ENCODE results near the gene TRMT2A. TPM values are rescaled to one million over a fixed set of nuclear protein-coding genes. Genes with fewer than 3 reads are reported as not detected.
A peak's percentile ranks its signal among the peaks of the same experiment; 100 is the strongest.

TRMT2A gene
- total RNA-seq, 1 donor from 2014 or later = 70.4 TPM

- Histone ChIP-seq H3K27ac (no peak overlapping the region), H3K27me3 (ENCODE audit: low read depth) (no peaks in the 10 kb centered on the region), H3K4me3 (no peak overlapping the region), H3K9me3 (no peaks in the 10 kb centered on the region), H3K4me1 (no peaks in the 10 kb centered on the region), H3K36me3 (peaks cover 51% of the 10 kb centered on the region)
- TF ChIP-seq CTCF (IDR thresholded peaks at IDR 0.05) = no peak
- intact Hi-C loops (cut with DNase I) = no loop called here
- ATAC-seq = no peak
- no peak for DNase-seq
Measured at GRCh38 chr22:20064545-20065262, 52.3 kb downstream of the TRMT2A start.

- no peaks in the 10 kb centered on the region for H3K4me1 ChIP-seq
- no peak overlapping the region for H3K27ac ChIP-seq
- peak in 1 of 2 donors; percentile 9 for ATAC-seq
- intact Hi-C loops (cut with DNase I) = no loop called here
- H3K4me3 ChIP-seq = no peak overlapping the region
- H3K36me3 ChIP-seq = peaks cover 56% of the 10 kb centered on the region
- DNase-seq = no peak
- no peaks in the 10 kb centered on the region for H3K9me3 ChIP-seq
- H3K27me3 ChIP-seq (ENCODE audit: low read depth) = no peaks in the 10 kb centered on the region
- TF ChIP-seq CTCF (IDR thresholded peaks at IDR 0.05) = no peak
Measured at GRCh38 chr22:20064140-20064480, 52.9 kb downstream of the TRMT2A start.

GRCh38 chr22:20063271-20064139 is 53.5 kb downstream of the TRMT2A start:
- Histone ChIP-seq H3K27ac (no peak overlapping the region), H3K4me1 (no peaks in the 10 kb centered on the region), H3K27me3 (ENCODE audit: low read depth) (no peaks in the 10 kb centered on the region), H3K4me3 (no peak overlapping the region), H3K9me3 (no peaks in the 10 kb centered on the region), H3K36me3 (peaks cover 62% of the 10 kb centered on the region)
- no peak for TF ChIP-seq CTCF (IDR thresholded peaks at IDR 0.05)
- DNase-seq (no peak), ATAC-seq (no peak)
- intact Hi-C loops (cut with DNase I) = no loop called here

GRCh38 chr22:20062766-20063083 is 54.3 kb downstream of the TRMT2A start:
- Histone ChIP-seq H3K27me3 (ENCODE audit: low read depth) (no peaks in the 10 kb centered on the region), H3K36me3 (peaks cover 69% of the 10 kb centered on the region), H3K4me1 (no peaks in the 10 kb centered on the region), H3K9me3 (no peaks in the 10 kb centered on the region), H3K27ac (no peak overlapping the region), H3K4me3 (no peak overlapping the region)
- no peak for ATAC-seq
- DNase-seq = no peak
- TF ChIP-seq CTCF (IDR thresholded peaks at IDR 0.05) = no peak
- intact Hi-C loops (cut with DNase I) = no loop called here

GRCh38 chr22:20062043-20062765 is 54.8 kb downstream of the TRMT2A start:
- Histone ChIP-seq H3K4me1 (no peaks in the 10 kb centered on the region), H3K27me3 (ENCODE audit: low read depth) (no peaks in the 10 kb centered on the region), H3K27ac (peak overlapping the region; percentile 11), H3K36me3 (peaks cover 75% of the 10 kb centered on the region), H3K9me3 (no peaks in the 10 kb centered on the region), H3K4me3 (no peak overlapping the region)
- no peak for TF ChIP-seq CTCF (IDR thresholded peaks at IDR 0.05)
- intact Hi-C loops (cut with DNase I) = no loop called here
- no peak for DNase-seq
- ATAC-seq = no peak

Small RNA genes lying within 50 kb of the gene (microRNA-seq; reads per million reads assigned to microRNA genes)
- not detected for gene MIR6816 (ENCODE audit: borderline number of aligned reads)

Other genes with a start within 250 kb of the TRMT2A start
- 235 TPM for gene COMT, start 175.5 kb downstream of the TRMT2A start, total RNA-seq
- 47.5 TPM for gene TXNRD2, start 175.4 kb downstream of the TRMT2A start, total RNA-seq
- 16.8 TPM for gene ARVCF, start 100.4 kb downstream of the TRMT2A start, total RNA-seq
- 45.1 TPM for gene TANGO2, start 96.1 kb downstream of the TRMT2A start, total RNA-seq
- gene DGCR8, start 37.0 kb downstream of the TRMT2A start, total RNA-seq = 29.5 TPM
- 58.3 TPM for gene RANBP1, start 1.1 kb downstream of the TRMT2A start, total RNA-seq
- gene ZDHHC8, start 14.6 kb upstream of the TRMT2A start, total RNA-seq = 77.2 TPM
- gene CCDC188, start 33.8 kb upstream of the TRMT2A start, total RNA-seq = 0.77 TPM
- 9.6 TPM for gene RTN4R, start 151.1 kb upstream of the TRMT2A start, total RNA-seq
- gene DGCR6L, start 202.8 kb upstream of the TRMT2A start, total RNA-seq = 31.1 TPM